ENCODE data around the gene SRSF2.
"Not testable (repeated sequence)": the region's sequence is repeated elsewhere in the genome, so short reads cannot be mapped to it uniquely, and the experiment has no call there.

SRSF2 gene, protein sequence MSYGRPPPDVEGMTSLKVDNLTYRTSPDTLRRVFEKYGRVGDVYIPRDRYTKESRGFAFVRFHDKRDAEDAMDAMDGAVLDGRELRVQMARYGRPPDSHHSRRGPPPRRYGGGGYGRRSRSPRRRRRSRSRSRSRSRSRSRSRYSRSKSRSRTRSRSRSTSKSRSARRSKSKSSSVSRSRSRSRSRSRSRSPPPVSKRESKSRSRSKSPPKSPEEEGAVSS

DNA sequence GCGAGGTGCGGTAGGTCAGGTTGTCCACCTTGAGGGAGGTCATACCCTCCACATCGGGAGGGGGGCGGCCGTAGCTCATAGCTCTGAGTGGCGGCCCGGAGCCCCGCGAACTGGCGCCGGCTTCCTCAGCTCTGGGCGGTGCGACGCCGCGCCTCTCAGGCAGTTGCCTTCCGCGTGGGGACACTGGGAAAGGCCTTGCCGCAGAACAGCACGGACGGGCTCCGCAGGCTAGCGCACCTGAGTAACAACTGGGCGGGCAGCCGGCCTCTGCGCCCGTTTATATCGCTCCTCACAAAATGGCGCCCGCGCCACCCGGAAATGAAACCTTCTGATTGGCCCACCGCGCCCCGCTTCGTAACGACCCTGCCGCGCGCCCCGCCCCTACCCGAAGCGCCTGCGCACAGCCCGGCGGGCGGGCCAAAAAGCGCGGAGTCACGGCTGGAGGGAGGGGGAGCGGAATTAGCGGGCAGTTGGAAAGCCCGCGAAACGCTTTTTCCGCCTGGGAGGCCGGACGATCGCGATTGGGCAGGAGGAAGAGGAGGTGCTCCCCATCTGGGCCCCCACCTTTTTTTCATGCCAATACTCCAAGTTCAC lies at the start of gene SRSF2:
SRSF2 (minus strand) TSS at position 250 of the 594 bp plus-strand sequence; CDS start at position 79, 171 bp downstream.
- DNase-seq, result peak; percentile 97

DNA sequence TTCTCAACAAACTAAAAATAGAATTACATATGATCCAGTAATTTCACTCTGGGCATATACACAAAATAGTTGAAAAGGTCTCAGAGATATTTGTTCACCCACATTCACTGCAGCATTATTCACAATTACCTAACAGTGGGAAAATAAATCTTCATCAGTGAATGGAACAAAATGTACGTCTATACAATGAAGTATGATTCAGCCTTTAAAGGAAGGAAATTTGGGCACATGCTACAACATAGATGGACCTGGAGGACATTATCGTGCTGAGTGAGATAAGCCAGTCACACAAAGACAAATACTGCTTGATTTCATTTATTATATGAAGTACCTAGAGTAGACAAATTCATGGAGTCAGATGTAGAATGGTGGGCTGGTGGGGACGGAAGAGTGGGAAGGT lies 47.8 kb upstream of the SRSF2 start:
- no peak for DNase-seq

DNA sequence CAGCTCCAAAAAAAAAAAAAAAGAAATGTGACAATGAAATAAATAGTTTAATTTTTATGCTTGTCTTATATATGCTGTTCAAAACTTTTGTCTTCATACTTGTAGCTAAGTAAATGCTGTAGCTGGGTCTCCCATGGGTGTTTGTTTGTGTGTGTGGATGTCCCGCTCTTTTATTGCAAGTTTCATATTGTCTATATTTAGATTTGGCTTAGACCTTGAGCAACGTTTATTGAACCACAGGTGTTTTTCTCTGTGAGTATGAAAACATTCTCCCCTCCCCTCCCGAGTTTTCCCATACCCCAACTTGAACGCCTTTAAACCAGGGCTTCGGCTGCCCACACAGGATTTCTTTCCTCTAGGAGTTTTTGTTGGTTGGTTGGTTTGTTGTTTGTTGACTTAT lies 46.0 kb upstream of the SRSF2 start:
- no peak for DNase-seq

DNA sequence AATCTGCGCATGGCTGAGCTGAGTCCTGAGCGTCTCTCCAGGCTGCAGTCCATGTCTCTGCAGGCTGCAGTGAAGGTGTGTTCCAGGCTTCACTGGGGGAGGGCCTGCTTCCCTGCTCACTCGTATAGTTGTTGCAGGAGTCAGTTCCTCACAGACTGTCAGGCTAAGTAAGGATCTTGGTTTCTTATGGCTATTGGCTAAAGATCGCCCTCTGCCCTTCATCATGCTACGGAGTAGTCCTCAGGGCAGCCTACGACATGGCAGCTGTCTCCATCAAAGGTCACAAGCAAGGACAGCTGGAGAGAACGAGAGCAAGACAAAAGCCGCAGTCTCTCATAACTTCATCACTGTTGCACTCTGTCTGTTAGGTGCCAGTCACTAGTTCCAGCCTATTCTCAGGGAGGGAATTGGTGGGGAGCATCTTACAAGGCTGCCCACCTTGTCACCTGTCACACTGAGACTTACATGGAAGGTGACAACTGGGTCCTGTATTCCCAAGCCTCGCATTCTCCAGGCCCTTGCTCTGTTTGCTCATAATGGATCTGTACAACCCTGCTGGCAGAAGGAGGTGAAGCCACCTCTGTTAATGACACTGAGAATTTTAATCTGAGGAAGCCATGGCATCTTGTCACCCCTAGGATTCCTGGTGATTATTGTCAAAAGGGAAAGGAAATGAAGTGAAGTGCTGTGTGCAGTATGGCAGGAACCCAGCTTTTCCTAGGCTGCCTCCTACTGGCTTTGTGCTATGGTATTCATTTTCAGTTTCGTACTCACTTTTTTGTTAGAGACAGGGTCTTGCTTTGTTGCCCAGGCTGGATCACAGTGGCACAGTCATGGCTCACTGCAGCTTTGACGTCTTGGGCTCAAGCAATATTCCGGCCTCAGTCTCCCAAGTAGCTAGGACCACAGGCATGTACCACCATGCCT lies 44.2 kb upstream of the SRSF2 start:
- no peak for DNase-seq

DNA sequence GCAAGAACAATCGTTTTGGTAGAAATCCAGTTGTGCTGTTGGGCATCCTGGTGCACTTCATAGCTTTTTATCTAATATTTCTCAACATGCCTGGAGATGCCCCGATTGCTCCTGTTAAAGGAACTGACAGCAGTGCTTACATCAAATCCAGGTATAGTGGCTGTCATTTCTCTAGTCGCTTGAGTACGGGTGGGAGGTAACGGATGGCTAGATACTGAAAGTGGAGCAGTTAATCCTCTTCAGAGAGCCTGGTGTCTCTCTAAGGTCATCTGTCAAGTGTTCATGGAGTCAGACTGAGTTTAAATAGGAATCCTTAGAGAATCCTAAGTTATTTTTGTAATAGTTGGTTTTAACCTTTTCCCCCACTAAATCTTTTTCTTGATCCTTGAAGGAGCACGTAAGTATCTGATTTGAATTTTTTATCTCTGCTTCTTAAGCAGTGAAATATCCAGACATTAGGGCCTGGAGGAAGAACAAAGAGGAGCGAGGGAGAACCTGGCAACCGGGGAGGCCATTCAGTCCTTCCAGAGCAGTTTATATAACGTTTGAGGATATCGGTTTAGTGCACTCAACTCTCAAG lies 38.0 kb upstream of the SRSF2 start:
- DNase-seq, result no peak

DNA sequence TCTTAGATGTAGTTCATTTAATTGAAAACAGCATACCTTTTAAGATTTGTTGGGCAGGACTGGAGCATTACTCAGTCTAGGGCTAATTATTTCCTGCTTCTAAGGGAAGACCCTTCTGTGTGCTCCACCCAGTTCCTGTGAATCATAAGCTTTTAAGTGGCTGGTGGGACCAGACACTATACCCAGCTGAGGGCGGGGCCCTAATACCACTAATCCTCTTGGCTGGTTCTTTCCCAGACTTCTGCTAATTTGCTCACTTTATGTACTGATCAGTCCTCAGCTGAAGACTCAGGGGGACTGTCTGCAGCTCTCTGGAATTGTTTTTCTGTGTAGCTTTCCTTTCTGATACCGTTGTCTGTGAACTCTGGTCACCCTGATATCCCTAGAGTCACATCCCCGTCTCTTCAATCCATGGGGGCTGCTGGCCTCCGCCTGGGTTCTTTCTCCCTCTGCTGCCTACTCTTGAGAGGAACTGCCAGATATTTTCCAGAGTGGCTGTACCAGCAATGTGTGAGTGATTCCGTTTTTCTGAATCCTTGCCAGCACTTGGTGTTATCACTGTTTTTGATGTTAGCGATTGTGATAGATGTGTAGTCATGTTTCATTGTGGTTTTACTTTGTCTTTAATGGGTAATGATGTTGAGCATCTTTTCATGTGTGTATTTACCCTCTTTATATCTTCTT lies 35.9 kb upstream of the SRSF2 start:
- DNase-seq, result no peak

DNA sequence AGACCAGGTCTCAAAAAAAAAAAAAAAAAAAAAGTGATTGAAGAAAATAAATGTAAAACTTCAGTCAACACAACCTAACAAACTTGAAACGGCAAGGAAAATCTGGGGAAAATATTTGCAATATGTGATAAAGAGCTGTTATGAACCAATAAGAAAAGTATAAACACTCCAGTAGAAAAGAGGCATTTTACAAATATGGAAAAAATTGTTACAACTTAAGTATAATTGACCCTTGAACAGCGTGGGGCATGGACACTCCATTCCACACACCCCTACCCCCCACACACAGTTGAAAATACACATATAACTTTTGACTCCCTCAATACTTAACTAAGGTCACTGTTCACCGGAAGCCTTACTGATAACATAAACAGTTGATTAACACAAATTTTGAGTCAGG lies 21.4 kb upstream of the SRSF2 start:
- DNase-seq, result no peak

DNA sequence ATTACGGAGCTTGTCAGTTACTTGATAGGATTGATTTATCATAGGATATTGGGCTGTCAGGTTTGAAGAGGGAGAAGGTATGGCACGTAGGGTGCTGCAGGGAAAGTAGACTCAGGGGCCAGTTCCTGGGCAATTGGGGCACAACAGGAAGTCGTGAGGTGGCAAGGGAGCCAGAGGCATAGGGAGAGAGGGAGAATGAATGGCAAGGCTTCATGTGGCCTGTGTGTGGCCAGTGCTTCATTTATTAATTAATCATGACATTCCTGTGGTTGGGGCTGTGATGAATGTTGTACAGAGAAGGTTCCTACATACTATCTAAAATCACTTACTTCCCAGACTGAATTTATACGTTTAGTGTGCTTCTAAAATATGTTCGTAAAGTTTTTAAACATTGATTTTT lies 20.1 kb upstream of the SRSF2 start:
- DNase-seq, result no peak

DNA sequence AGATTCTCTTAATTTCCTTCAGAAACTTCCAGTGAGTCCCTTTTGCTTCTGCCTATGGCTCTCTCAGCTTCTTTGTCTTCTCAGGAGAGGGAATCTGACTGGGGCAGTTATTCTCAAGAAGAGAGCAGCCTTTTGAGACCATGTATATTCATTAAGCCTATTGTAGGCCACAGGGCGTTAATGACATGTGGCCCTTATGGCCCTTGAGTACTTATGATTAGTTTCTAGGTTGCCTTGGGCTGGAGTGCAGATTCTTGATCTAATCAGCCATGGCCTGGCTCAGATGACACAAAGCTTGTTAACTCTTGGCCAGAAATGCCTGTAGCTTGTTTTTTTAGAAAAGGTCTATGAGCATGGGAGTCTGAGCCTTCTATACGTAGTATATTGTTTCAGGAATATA lies 18.2 kb upstream of the SRSF2 start:
- no peak for DNase-seq

DNA sequence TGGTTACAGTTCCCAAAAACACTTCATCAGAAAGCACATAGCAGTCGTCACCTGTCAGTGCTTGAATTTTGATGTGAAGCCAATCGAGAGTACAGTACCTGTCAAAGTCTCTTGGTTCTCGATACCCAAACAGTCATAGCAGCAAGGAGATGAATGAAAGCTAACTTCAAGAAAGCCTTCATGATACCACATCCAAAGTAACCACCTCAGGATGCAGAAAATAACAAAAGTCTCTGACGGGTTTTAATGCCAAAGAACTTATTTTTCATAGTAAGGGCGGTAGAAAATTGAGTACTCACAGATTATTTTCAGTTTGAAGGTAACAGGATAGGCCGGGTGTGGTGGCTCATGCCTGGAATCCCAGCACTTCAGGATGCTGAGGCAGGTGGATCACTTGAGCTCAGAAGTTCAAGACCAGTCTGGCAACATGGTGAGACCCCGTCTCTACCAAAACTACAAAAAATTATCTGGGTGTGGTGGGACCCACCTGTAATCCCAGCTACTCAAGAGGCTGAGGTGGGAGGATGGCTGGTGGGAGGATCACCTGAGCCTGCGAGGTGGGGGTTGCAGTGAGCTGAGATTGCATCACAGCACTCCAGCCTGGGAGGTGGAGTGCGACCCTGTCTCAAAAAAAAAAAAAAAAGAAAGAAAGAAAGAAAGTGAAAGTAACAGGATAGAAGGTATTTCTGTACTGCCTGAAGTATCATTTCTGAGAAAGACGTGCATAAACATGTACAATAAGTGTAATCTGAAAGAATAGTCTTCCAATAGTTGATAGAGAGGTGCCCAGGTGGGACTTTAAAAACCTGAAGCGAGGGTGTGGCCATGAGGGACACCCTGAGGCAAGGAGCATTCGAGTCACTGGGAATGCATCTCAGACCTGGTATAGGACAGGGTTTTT lies 16.2 kb upstream of the SRSF2 start:
- no peak for DNase-seq

DNA sequence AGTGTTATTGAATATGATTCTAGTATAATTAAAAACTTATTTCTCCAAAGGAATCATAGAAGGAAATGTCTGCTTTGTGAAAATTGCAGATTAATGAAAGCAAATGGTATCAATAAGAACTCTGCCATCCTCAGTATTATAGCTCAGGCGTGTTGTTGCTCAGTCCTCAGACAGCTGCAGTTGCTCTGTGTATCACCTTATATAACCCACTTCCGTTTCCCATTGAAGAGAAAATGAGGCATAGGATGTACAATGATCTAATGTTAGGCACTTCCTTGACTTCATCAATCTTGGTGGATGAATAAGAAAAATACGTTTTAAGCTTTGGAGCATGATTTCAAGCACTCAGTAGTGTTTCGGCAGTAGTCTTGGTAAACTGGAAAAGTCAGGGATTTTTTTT lies 14.9 kb upstream of the SRSF2 start:
- DNase-seq, result no peak

DNA sequence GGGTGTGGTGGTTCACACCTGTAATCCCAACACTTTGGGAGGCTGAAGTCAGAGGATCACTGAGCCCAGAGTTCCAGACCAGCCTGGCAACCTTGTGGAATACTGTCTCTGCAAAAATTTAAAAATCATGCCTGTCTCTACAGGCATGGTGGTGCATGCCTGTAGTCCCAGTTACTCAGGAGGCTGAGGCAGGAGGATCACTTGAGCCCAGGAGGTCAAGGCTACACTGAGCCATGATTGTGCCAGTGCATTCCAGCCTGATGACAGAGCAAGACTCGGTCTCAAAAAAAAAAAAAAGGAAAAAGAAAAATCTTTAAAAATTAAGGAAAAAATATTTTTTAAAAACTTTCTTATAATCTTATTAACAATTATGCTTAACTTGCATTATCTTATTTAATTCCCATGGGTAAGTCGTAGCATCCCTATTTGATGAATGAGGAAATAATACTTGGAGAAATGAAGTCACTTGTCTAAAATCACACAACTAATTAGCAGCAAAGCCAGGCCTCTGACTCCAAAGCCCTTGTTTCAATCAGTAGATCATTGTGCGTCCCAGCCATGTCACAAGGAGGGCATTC lies 14.4 kb upstream of the SRSF2 start:
- DNase-seq, result no peak

DNA sequence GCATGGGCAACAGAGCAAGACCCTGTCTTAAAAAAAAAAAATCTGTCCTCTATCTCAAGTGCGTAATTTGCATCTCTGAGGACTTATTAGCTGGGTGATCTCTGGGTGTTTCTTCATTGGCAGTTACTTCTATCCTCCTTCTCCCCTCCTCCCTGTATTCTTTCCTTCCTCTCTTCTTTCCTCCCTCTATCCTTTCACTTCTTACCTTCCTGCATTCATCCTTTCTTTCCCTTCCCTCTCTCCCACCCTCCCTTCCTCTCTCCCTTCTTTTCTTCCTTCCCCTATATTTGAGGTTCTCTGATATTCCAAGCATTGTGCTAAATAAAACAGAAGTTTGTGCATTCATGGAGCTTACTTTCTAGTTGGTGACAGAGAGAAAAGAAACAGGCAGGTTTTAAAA lies 11.5 kb upstream of the SRSF2 start:
- DNase-seq, result no peak

DNA sequence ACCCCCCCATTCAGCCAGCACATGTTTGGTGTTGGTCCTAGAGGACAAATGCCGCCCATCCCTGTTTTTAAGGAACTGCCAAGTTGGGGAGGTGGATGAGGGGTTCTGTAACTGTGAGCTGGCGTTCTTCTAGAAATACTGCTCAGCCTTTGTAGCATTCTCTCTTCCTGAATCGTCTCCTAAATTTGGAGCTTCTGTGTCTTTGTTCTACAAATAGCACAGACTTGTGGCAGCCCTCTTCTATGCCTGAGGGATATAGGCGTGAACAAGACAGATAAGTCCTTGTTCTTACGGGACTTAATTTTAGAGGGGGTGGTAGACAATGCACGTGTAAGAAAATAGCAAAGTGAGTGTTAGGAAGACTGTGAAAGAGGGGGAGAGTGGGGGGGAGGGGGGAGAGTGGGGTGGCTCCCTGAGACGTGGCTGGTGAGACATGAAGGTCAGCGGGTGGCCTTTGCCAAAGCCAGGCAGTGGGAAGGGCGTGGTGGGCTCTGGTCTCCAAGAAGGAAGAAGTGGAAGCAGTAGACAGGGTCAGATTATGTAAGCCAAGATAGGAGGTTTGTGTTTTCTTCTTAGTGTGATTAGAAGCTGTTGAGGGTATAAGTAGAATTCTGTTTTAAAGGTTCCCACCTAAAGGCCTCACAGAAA lies 10.7 kb upstream of the SRSF2 start:
- no peak for DNase-seq

DNA sequence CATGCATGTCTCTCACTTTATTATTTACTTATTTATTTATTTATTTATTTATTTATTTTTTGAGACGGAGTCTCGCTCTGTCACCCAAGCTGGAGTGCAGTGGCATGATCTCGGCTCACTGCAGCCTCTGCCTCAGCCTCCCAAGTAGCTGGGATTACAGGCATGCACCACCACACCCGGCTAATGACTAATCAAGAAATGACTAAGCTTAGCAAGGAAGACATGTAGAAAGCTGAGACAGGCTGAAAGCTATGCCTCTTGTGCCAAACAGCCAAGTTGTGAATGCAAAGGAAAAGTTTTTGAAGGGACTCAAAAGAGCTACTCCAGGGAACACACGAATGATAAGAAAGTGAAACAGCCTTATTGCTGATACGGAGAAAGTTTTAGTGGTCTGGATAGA lies 8.7 kb upstream of the SRSF2 start:
- DNase-seq, result not testable (repeated sequence)

DNA sequence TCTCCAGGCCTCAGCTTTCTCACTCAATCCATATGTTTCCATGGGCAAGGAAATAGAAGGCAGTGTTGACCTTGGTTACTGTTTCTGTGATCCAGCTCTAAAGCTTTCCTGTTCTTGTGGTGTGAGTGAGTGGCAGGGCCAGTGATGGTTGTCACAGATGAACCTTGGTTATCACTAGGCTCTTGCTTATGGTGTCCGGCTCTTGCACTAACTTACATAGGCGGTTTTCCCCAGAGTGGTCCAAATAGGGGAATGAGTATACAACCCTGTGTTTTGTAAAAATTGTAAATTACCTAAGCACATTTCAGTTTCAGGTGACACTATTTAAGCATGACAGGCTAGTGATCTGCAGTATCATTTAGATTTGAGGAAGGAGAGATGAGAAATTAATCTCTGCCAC lies 7.6 kb upstream of the SRSF2 start:
- DNase-seq, result no peak

DNA sequence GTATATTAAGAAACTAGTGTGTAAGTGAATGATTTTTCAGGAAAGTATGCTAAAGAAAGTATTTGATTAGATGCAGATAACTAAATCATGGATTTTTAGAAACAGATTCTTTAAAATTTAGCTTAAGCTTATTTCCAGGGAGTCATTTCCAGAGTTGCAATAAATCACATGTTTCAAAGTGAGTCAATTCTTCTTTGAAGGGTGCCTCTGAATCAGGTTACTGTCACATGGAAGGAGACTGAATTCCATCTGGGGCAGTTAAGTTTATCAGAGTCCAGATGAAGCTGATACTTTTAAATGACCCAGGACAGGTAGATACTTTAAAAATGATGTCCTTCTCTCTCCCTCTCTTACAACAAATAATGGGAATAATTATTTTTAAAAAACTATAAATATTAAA lies 5.8 kb upstream of the SRSF2 start:
- no peak for DNase-seq

DNA sequence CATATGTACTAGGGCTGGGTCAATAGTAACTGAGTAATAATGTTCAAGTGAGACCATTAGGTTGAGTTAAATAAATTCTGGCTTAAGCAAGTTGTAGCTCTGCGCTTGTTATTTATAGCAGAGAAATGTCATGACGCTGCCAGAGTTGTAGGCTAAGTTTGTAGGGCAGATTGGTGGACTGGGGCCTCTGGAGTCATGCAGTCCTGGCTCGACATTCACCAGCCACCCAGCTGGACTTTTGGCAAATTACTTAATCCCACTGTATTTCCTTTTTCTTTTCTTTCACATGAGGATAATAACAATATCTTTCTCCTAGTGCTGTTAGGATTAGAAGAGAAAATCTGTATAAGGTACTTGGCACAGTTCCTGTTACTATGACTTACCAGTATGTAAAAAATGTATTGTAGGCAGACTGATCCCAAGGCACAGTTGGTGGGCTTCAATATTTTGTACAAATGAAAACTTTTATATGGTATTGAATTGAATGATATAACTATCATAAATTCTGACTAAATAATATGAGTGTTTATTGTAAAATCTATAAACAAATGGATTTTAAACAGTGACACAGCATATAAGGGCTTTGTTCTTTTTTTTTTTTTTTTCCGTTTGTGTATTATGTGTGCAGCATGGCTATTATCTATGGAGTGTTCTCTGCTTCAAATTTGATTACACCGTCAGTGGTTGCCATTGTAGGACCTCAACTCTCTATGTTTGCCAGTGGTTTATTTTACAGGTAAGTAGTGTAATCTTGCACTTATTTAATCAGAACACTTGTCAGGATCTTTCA lies 3.4 kb upstream of the SRSF2 start:
- no peak for DNase-seq

DNA sequence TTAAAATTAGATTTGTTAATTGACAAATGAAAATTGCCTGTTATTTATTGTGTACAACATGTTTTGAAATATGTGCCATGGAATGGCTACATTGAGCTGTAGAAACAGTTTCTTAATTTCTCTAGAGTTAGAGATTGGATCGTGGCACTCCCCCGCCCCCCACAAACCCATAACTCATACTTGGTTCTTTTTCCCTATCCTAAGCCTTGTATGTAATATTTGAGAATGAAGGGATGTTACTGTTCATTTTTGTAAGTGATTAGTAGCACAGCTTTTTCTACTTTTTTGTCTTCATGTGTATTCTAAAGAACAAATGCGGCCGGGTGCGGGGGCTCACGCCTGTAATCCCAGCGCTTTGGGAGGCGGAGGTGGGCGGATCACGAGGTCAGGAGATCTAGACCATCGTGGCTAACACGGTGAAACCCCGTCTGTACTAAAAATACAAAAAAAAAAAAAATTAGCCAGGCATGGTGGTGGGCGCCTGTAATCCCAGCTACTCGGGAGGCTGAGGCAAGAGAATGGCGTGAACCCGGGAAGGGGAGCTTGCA lies 2.5 kb upstream of the SRSF2 start:
- not testable (repeated sequence) for DNase-seq

DNA sequence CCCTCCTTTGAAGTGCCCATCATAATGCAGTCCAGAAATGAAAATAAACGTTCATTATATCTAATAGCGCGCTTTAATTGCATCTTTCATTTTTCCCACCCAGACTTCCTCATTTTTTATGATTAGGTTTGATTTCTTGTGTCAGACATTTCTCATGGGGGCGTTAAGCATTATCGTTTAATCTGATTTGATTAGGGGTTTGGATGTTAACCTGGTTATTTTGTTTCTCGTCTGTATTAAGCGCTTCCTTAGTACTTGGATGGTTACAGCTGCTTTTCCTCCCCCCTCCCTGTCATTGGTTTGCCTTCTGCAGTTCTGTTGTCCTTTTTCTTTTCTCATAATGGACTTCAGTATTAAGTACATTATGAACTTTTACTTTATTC lies 1.3 kb upstream of the SRSF2 start:
- DNase-seq, result no peak
